ENCODE results near the gene ANO7. TPM values are rescaled to one million over a fixed set of nuclear protein-coding genes. Genes with fewer than 3 reads are reported as not detected.

The ANO7 gene
- total and polyA plus RNA-seq, 2 of the 8 experiments (the other 6 are each of a cell fraction or from before 2014, with no cell fraction given), result 3.2 to 6.9 TPM

- no peak overlapping the region for H3K27ac ChIP-seq (ENCODE audit: low read depth, low read length)
- 93% methylated on average over 6 of the region's 9 CpGs; no CpG with 5 or more reads in 1 of the 2 experiments for WGBS, 2 experiments (ENCODE audit: extremely low coverage in 1 of 2, insufficient coverage in 1 of 2, insufficient read length in 1 of 2, insufficient replicate concordance in 2 of 2, low coverage in 1 of 2, low lambda C conversion rate in 2 of 2, missing lambda C conversion rate in 1 of 2)
- no peak overlapping the region for H3K4me2 ChIP-seq (ENCODE audit: insufficient read depth in 1 of 2, low read depth in 2 of 2, low read length in 2 of 2)
- no peak overlapping the region for H3K14ac ChIP-seq (ENCODE audit: insufficient read length)
- H3K23ac ChIP-seq (ENCODE audit: insufficient read length), result no peak overlapping the region
- H3K18ac ChIP-seq (ENCODE audit: extremely low read depth, low read length), result no peak overlapping the region
- ChIA-PET POLR2A (ENCODE audit: partially characterized antibody) (no interaction called here), CTCF (ENCODE audit: partially characterized antibody) (interaction anchor here (1.1 kb wide), 1 partner anchor 12 kb away, joined by 3 read pairs; no protein-coding TSS in a partner anchor)
- H2BK120ac ChIP-seq (replicated peaks; ENCODE audit: low read depth, low read length), result no peak overlapping the region
- H3K4me1 ChIP-seq (replicated peaks in 1 of 4; ENCODE audit: control insufficient read depth in 3 of 4, insufficient read depth in 4 of 4, low read length in 3 of 4), result no peaks in the 10 kb centered on the region; a peak in 1 of 7 replicates
- H4K8ac ChIP-seq (ENCODE audit: extremely low read depth, insufficient read depth, low read length), result no peak overlapping the region
- no peak overlapping the region for H3K56ac ChIP-seq (replicated peaks; ENCODE audit: insufficient read length, low read depth, low read length)
- H3K4me3 ChIP-seq (ENCODE audit: extremely low read depth in 1 of 4, insufficient read depth in 2 of 4, low read depth in 3 of 4, low read length in 4 of 4), result no peak overlapping the region
- no peak overlapping the region for H3K4ac ChIP-seq (replicated peaks; ENCODE audit: insufficient read length, low read depth, low read length)
- H3K9ac ChIP-seq (replicated peaks in 1 of 4; ENCODE audit: extremely low read depth in 1 of 4, low read depth in 3 of 4, low read length in 3 of 4), result no peak overlapping the region
- H3K79me2 ChIP-seq (ENCODE audit: control insufficient read depth in 1 of 2, insufficient read depth in 2 of 2, low read length in 2 of 2), result no peaks in the 10 kb centered on the region
- H4K5ac ChIP-seq (ENCODE audit: insufficient read length, low read depth, low read length), result no peak overlapping the region
- H3K36me3 ChIP-seq (ENCODE audit: control insufficient read depth in 2 of 4, insufficient read depth in 4 of 4, low read length in 3 of 4), result no peaks in the 10 kb centered on the region
- H2BK5ac ChIP-seq (ENCODE audit: low read depth, low read length), result no peak overlapping the region
- no peaks in the 10 kb centered on the region for H3K9me3 ChIP-seq (ENCODE audit: insufficient read depth in 2 of 2, low read depth in 1 of 2, low read length in 1 of 2)
- no peaks in the 10 kb centered on the region for H3K23me2 ChIP-seq (ENCODE audit: low read depth, low read length)
- no peaks in the 10 kb centered on the region for H3K27me3 ChIP-seq (replicated peaks in 1 of 4; ENCODE audit: control insufficient read depth in 3 of 4, extremely low read depth in 1 of 4, insufficient read depth in 3 of 4, low read length in 3 of 4)
- no peak overlapping the region for H2AK5ac ChIP-seq (ENCODE audit: low read depth, low read length)
- DNase-seq (ENCODE audit: low read depth in 1 of 2, low spot score in 2 of 2), result no peak
- H2BK15ac ChIP-seq (ENCODE audit: low read length), result no peak overlapping the region
- H2BK20ac ChIP-seq (ENCODE audit: low read length), result no peak overlapping the region
- H2AFZ ChIP-seq (ENCODE audit: low read length), result no peak overlapping the region
- no peak for FAIRE-seq
- no peak overlapping the region for H4K91ac ChIP-seq (replicated peaks; ENCODE audit: insufficient read length, low read length)
- H2BK12ac ChIP-seq (ENCODE audit: low read depth, low read length), result no peak overlapping the region
- H4K20me1 ChIP-seq (replicated peaks in 1 of 2; ENCODE audit: control insufficient read depth in 1 of 2, insufficient read depth in 2 of 2, low read length in 2 of 2), result peaks cover 0 to 3% of the 10 kb centered on the region in 2 experiments
- no peaks in the 10 kb centered on the region for H3K79me1 ChIP-seq (ENCODE audit: low read depth, low read length)
- no peak for TF ChIP-seq RNF2 (IDR thresholded peaks at IDR 0.05; ENCODE audit: borderline replicate concordance, low read depth, low read length, missing control alignments, poor library complexity, severe bottlenecking)
- TF ChIP-seq HDAC6 (IDR thresholded peaks at IDR 0.05; ENCODE audit: low read depth, low read length), result no peak
- TF ChIP-seq KDM4A (IDR thresholded peaks at IDR 0.05; ENCODE audit: low read depth, low read length, severe bottlenecking), result no peak
Measured at GRCh38 chr2:241202681-241203080, 14.2 kb downstream of the ANO7 start.
